ENCODE data around the gene ATP2A2. TPM values are rescaled to one million over a fixed set of nuclear protein-coding genes. Genes with fewer than 3 reads are reported as not detected.

The ATP2A2 gene
- total RNA-seq, 6 experiments from 2014 or later: 95.6 to 155 (median 113) TPM

GRCh38 chr12:110282956-110283817 lies 2.1 kb downstream of the ATP2A2 start:
- ATAC-seq: peak in 1 of 4 donors; percentile 9
- H3K27ac ChIP-seq: peak overlapping the region; percentile 95 to 97 (median 97)
- H3K4me3 ChIP-seq: peak overlapping the region; percentile 73 to 89 (median 81)
- no peak for DNase-seq
- H3K27me3 ChIP-seq: no peaks in the 10 kb centered on the region
- WGBS (ENCODE audit: insufficient coverage, low coverage, low lambda C conversion rate, missing lambda C conversion rate): 10% methylated on average over 7 of the region's 7 CpGs
- peaks cover 0 to 16% (median 3%) of the 10 kb centered on the region in 4 donors for H3K36me3 ChIP-seq
- intact Hi-C loops (cut with DNase I): loop anchor here in 1 of 2 donors (10.0 kb wide), 2 partner anchors 62 to 178 kb away; no protein-coding TSS in a partner anchor
- H3K9me3 ChIP-seq: no peaks in the 10 kb centered on the region
- TF ChIP-seq POLR2A (IDR thresholded peaks at IDR 0.05): no peak
- TF ChIP-seq CTCF (IDR thresholded peaks at IDR 0.05): no peak
- H3K4me1 ChIP-seq: peaks cover 0 to 51% (median 21%) of the 10 kb centered on the region in 4 donors

DNA sequence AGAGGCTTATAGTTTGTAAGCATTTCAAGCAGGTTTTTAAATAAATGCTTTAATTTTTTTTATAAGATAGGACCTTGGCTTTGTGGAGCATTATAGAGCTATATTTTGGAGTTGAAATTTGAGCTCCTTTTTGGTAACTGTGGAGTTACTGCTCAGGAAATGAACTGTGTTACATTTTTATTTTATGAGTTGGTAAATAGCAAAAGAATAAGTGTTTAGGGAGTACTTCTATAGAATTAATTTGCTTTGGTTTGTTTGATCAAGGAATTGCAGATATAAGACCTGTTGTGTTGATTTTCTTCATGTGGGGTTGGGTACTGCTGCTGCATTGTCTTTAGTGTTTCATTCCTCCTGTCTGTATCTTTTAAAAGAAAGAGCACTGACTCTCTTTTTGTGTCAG lies 3.5 kb downstream of the ATP2A2 start:
- ATAC-seq (no peak), DNase-seq (no peak)
- TF ChIP-seq POLR2A (IDR thresholded peaks at IDR 0.05) (no peak), CTCF (IDR thresholded peaks at IDR 0.05) (no peak)
- no peaks in the 10 kb centered on the region for H3K27me3 ChIP-seq
- intact Hi-C loops (cut with DNase I): loop anchor here in 1 of 2 donors (10.0 kb wide), 2 partner anchors 60 to 180 kb away; no protein-coding TSS in a partner anchor
- peaks cover 0 to 30% (median 8%) of the 10 kb centered on the region in 4 donors for H3K36me3 ChIP-seq
- H3K9me3 ChIP-seq: no peaks in the 10 kb centered on the region
- peak overlapping the region in 2 of 3 donors; percentile 81 to 89 for H3K4me3 ChIP-seq
- H3K4me1 ChIP-seq: peaks cover 0 to 55% (median 21%) of the 10 kb centered on the region in 4 donors
- peak overlapping the region; percentile 33 to 97 (median 95) for H3K27ac ChIP-seq

DNA sequence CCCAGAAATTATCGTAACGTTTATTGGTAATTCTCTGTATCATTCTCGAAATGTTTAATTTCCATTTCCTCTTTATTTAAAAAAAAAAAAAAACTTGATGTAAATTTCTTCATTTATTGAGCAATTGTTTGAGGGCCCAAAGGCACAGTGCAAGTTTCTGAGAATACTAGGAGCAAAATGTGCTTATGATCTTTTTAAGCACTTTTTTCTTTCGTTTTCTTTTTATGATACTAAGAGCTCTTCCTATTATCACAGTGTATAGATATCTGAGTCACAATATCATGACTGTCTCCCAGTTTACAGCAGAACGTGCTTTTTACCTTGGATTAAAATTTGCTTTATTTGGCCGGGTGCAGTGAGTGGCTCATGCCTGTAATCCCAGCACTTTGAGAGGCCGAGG lies 5.6 kb downstream of the ATP2A2 start:
- ATAC-seq (peak in 2 of 4 donors; percentile 5 to 26), DNase-seq (no peak)
- peaks cover 0 to 51% (median 19%) of the 10 kb centered on the region in 4 donors for H3K4me1 ChIP-seq
- H3K36me3 ChIP-seq: peaks cover 0 to 50% (median 16%) of the 10 kb centered on the region in 4 donors
- H3K4me3 ChIP-seq: peak overlapping the region in 1 of 3 donors; percentile 12
- intact Hi-C loops (cut with DNase I): loop anchor here in 1 of 2 donors (10.0 kb wide), 2 partner anchors 58 to 182 kb away; no protein-coding TSS in a partner anchor
- WGBS (ENCODE audit: insufficient coverage, low coverage, low lambda C conversion rate, missing lambda C conversion rate): 21% methylated on average over 7 of the region's 7 CpGs
- peak overlapping the region; percentile 11 to 56 (median 22) for H3K27ac ChIP-seq
- TF ChIP-seq CTCF (IDR thresholded peaks at IDR 0.05) (no peak), POLR2A (IDR thresholded peaks at IDR 0.05) (no peak)
- no peaks in the 10 kb centered on the region for H3K9me3 ChIP-seq
- no peaks in the 10 kb centered on the region for H3K27me3 ChIP-seq

DNA sequence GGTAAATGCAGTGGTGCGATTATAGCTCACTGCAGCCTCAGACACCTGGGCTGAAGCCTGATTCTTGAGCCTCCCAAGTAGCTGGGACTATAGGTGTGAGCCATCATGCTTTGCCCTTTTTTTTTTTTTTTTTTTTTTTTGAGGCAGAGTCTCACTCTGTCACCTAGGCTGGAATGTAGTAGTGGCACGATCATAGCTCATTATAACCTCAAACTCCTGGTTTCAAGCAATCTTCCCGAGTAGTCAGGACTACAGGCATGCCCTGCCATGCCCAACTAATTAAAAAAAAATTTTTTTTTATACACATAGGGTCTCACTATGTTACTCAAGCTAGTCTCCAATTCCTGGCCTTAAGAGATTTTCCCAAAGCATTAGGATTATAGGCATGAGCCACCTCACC lies 6.9 kb downstream of the ATP2A2 start:
- Histone ChIP-seq H3K4me1 (peaks cover 0 to 45% (median 17%) of the 10 kb centered on the region in 4 donors), H3K27ac (no peak overlapping the region), H3K9me3 (no peaks in the 10 kb centered on the region), H3K27me3 (no peaks in the 10 kb centered on the region), H3K36me3 (peaks cover 7 to 64% (median 28%) of the 10 kb centered on the region in 4 donors), H3K4me3 (no peak overlapping the region)
- TF ChIP-seq POLR2A (IDR thresholded peaks at IDR 0.05): no peak
- no peak for TF ChIP-seq CTCF (IDR thresholded peaks at IDR 0.05)
- intact Hi-C loops (cut with DNase I): loop anchor here in 1 of 2 donors (10.0 kb wide), 2 partner anchors 57 to 183 kb away; no protein-coding TSS in a partner anchor
- no peak for DNase-seq
- no peak for ATAC-seq
- 87% methylated on average over 2 of the region's 3 CpGs for WGBS (ENCODE audit: insufficient coverage, low coverage, low lambda C conversion rate, missing lambda C conversion rate)

Data from right lobe of liver (tissue), 6 donors.